GM13976 (cell line): ENCODE results near the gene ZNF346.

ENCODE experiments used
- DNase-seq: peaks from one replicate; pipeline ENCODE4 v3.0.0; 2012; ENCODE audit warnings: low spot score
- CTCF ChIP-seq: IDR thresholded peaks from 2 replicates; pipeline ENCODE4 v1.5.1; 2012; ENCODE audit warnings: borderline replicate concordance, mild to moderate bottlenecking; ENCODE audit not compliant: insufficient read depth; ENCODE audit errors: extremely low read depth, missing control alignments, control extremely low read depth
- in situ Hi-C: fragments of 300-500 bp; cut with MboI; formaldehyde crosslinking; loops from one replicate; pipeline ENCODE4 v1.12.0; 2022; ENCODE audit warnings: low sequenced_read_pairs, mixed read lengths, inconsistent platforms; ENCODE audit not compliant: unreplicated experiment

Gene ZNF346

GRCh38 chr5:177092178-177093081 lies 69.9 kb downstream of the ZNF346 start:
- in situ Hi-C loops: no loop called here
- TF ChIP-seq CTCF: no peak
- DNase-seq: no peak

GRCh38 chr5:177093082-177093712 lies 70.7 kb downstream of the ZNF346 start:
- in situ Hi-C loops: no loop called here
- DNase-seq: no peak
- TF ChIP-seq CTCF: no peak

GRCh38 chr5:177093803-177094202 lies 71.3 kb downstream of the ZNF346 start:
- no peak for TF ChIP-seq CTCF
- in situ Hi-C loops: no loop called here
- DNase-seq: no peak

- in situ Hi-C loops: no loop called here
- TF ChIP-seq CTCF: no peak
- DNase-seq: no peak
These were observed 72.0 kb downstream of the ZNF346 start for GRCh38 chr5:177094224-177095087.

- in situ Hi-C loops: no loop called here
- DNase-seq: no peak
- TF ChIP-seq CTCF: no peak
These were observed 72.7 kb downstream of the ZNF346 start for GRCh38 chr5:177095088-177095669.

GRCh38 chr5:177096162-177097015 lies 73.9 kb downstream of the ZNF346 start:
- DNase-seq: no peak
- TF ChIP-seq CTCF: no peak
- in situ Hi-C loops: no loop called here
